ENCODE results near the gene C10orf67.
A peak's percentile ranks its signal among the peaks of the same experiment; 100 is the strongest.

Gene C10orf67

GRCh38 chr10:23293973-23294590 lies 50.5 kb downstream of the C10orf67 start:
- TF ChIP-seq CTCF (IDR thresholded peaks at IDR 0.05; ENCODE audit: low read depth, low read length), result no peak
- no peak for TF ChIP-seq MYC (IDR thresholded peaks at IDR 0.05; ENCODE audit: low read depth, low read length)
- no peak for TF ChIP-seq MAX (IDR thresholded peaks at IDR 0.05; ENCODE audit: low read depth, low read length)
- TF ChIP-seq POLR2A (IDR thresholded peaks at IDR 0.05; ENCODE audit: extremely low read depth, insufficient read length), result no peak
- H3K4me3 ChIP-seq (ENCODE audit: low read depth, low read length), result no peak overlapping the region
- DNase-seq (ENCODE audit: low read depth), result no peak

GRCh38 chr10:23293145-23293724 lies 51.4 kb downstream of the C10orf67 start:
- peak; percentile 50 for DNase-seq (ENCODE audit: low read depth)
- TF ChIP-seq MYC (IDR thresholded peaks at IDR 0.05; ENCODE audit: low read depth, low read length) (no peak), CTCF (IDR thresholded peaks at IDR 0.05; ENCODE audit: low read depth, low read length) (peak; percentile 43)
- H3K4me3 ChIP-seq (ENCODE audit: low read depth, low read length), result no peak overlapping the region

GRCh38 chr10:23291551-23292334 lies 52.9 kb downstream of the C10orf67 start:
- DNase-seq (ENCODE audit: low read depth), result no peak
- no peak overlapping the region for H3K4me3 ChIP-seq (ENCODE audit: low read depth, low read length)
- no peak for TF ChIP-seq MYC (IDR thresholded peaks at IDR 0.05; ENCODE audit: low read depth, low read length)
- no peak for TF ChIP-seq MAX (IDR thresholded peaks at IDR 0.05; ENCODE audit: low read depth, low read length)
- TF ChIP-seq POLR2A (IDR thresholded peaks at IDR 0.05; ENCODE audit: extremely low read depth, insufficient read length), result no peak
- TF ChIP-seq CTCF (IDR thresholded peaks at IDR 0.05; ENCODE audit: low read depth, low read length), result no peak

GRCh38 chr10:23284674-23285335 lies 59.8 kb downstream of the C10orf67 start:
- DNase-seq (ENCODE audit: low read depth), result no peak
- TF ChIP-seq POLR2A (IDR thresholded peaks at IDR 0.05; ENCODE audit: extremely low read depth, insufficient read length) (no peak), MYC (IDR thresholded peaks at IDR 0.05; ENCODE audit: low read depth, low read length) (no peak), MAX (IDR thresholded peaks at IDR 0.05; ENCODE audit: low read depth, low read length) (no peak), CTCF (IDR thresholded peaks at IDR 0.05; ENCODE audit: low read depth, low read length) (no peak)
- H3K4me3 ChIP-seq (ENCODE audit: low read depth, low read length), result no peak overlapping the region

- DNase-seq (ENCODE audit: low read depth), result no peak
- no peak for TF ChIP-seq CTCF (IDR thresholded peaks at IDR 0.05; ENCODE audit: low read depth, low read length)
- H3K4me3 ChIP-seq (ENCODE audit: low read depth, low read length), result no peak overlapping the region
Measured at GRCh38 chr10:23284155-23284554, 60.4 kb downstream of the C10orf67 start.

Data from NB4 (cell line).